GM19240 (cell line): ENCODE measurements around the gene WNT1.

Experiments
- DNase-seq: peaks from one replicate; pipeline ENCODE4 v3.0.0; 2011; ENCODE audit warnings: low spot score; ENCODE audit not compliant: insufficient read length

WNT1 gene

GRCh38 chr12:49000346-49000745 lies 22.2 kb downstream of the WNT1 start:
- no peak for DNase-seq

GRCh38 chr12:49008943-49009342 lies 30.8 kb downstream of the WNT1 start:
- DNase-seq, result no peak

GRCh38 chr12:49010092-49010668 lies 32.1 kb downstream of the WNT1 start:
- no peak for DNase-seq

- DNase-seq, result no peak
Observed at GRCh38 chr12:49012739-49013138, 34.6 kb downstream of the WNT1 start.

- no peak for DNase-seq
Observed at GRCh38 chr12:49013428-49013827, 35.3 kb downstream of the WNT1 start.

GRCh38 chr12:49014547-49014946 lies 36.4 kb downstream of the WNT1 start:
- DNase-seq, result no peak

GRCh38 chr12:49015196-49015595 lies 37.1 kb downstream of the WNT1 start:
- DNase-seq, result no peak

- no peak for DNase-seq
Observed at GRCh38 chr12:49017891-49018260, 39.8 kb downstream of the WNT1 start.

- peak; percentile 99 for DNase-seq
Observed at GRCh38 chr12:49018261-49019119, 40.4 kb downstream of the WNT1 start, which contains the start of gene PRKAG1. Gene PRKAG1 (minus strand): TSS chr12:49018776. CDS start chr12:49018740, 36 bp downstream.

GRCh38 chr12:49019120-49019430 lies 41.0 kb downstream of the WNT1 start:
- no peak for DNase-seq

GRCh38 chr12:49019443-49020324 lies 41.6 kb downstream of the WNT1 start:
- DNase-seq, result no peak

GRCh38 chr12:49020441-49020840 lies 42.3 kb downstream of the WNT1 start:
- no peak for DNase-seq

GRCh38 chr12:49021292-49021915 lies 43.3 kb downstream of the WNT1 start:
- no peak for DNase-seq

- DNase-seq, result no peak
Observed at GRCh38 chr12:49022558-49023178, 44.5 kb downstream of the WNT1 start.

- no peak for DNase-seq
Observed at GRCh38 chr12:49023812-49024211, 45.7 kb downstream of the WNT1 start.

- DNase-seq, result no peak
Observed at GRCh38 chr12:49024543-49024942, 46.4 kb downstream of the WNT1 start.

- DNase-seq, result no peak
Observed at GRCh38 chr12:49025463-49025862, 47.3 kb downstream of the WNT1 start.

GRCh38 chr12:49026101-49026500 lies 48.0 kb downstream of the WNT1 start:
- no peak for DNase-seq

GRCh38 chr12:49026678-49027480 lies 48.8 kb downstream of the WNT1 start:
- DNase-seq, result no peak

GRCh38 chr12:49027846-49028555 lies 49.9 kb downstream of the WNT1 start:
- no peak for DNase-seq
